Stomach (tissue), 4 donors: ENCODE measurements around the gene CUL9.

Source experiments
- CTCF ChIP-seq, 7 experiments: fragments of 450-650 bp in 4 of 7; fragments of 200-600 bp in 3 of 7; sonication (generic) in 3 of 7; IDR thresholded peaks; one replicate each; pipeline ENCODE4 v1.5.1; 2016 to 2019; ENCODE audit warnings: antibody characterized with exemption in 7 of 7, control low read depth in 2 of 7, mild to moderate bottlenecking in 1 of 7
- POLR2A ChIP-seq, 4 donors: fragments of 450-650 bp; IDR thresholded peaks; one replicate each; pipeline ENCODE4 v1.6.1; 2016; ENCODE audit warnings: antibody characterized with exemption in 4 of 4, control low read depth in 2 of 4, mild to moderate bottlenecking in 1 of 4, moderate library complexity in 1 of 4

GRCh38 chr6:43257367-43258145 is 75.6 kb downstream of the CUL9 start:
- TF ChIP-seq CTCF (IDR thresholded peaks at IDR 0.05) = no peak
- no peak for TF ChIP-seq POLR2A (IDR thresholded peaks at IDR 0.05)
